Measurements from ENCODE around the gene TFDP2. TPM values are rescaled to one million over a fixed set of nuclear protein-coding genes. Genes with fewer than 3 reads are reported as not detected.

TFDP2 gene
- total and polyA plus RNA-seq, 12 donors: 11.0 to 77.8 (median 54.3) TPM

GRCh38 chr3:142120707-142121106 lies 28.6 kb downstream of the TFDP2 start:
- H3K4me1 ChIP-seq: no peaks in the 10 kb centered on the region
- intact Hi-C loops (cut with DNase I): loop anchor here in 2 of 10 donors (10.0 kb wide), 1 partner anchor 154 kb away; no protein-coding TSS in a partner anchor

DNA sequence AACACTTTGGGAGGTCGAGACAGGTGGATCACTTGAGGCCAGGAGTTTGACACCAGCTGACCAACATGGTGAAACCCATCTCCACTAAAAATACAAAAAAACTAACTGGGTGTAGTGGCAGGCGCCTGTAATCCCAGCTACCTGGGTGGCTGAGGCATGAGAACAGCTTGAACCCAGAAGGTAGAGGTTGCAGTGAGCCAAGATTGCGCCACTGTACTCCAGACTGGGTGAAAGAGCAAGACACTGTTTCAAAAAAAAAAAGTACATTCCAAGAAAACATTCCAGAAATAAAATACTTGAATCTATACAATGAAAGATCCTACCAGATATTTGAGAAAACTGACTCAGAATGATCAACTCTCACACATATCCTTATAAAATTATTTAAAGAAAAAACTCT lies 30.4 kb downstream of the TFDP2 start:
- DNase-seq (no peak), ATAC-seq (no peak)
- Histone ChIP-seq H3K27ac (no peak overlapping the region), H3K9me3 (peaks cover 0 to 9% (median 0%) of the 10 kb centered on the region in 11 donors), H3K4me1 (peaks cover 0 to 2% (median 0%) of the 10 kb centered on the region in 9 donors), H3K4me3 (no peak overlapping the region), H3K36me3 (no peaks in the 10 kb centered on the region), H3K27me3 (no peaks in the 10 kb centered on the region)
- no peak for TF ChIP-seq CTCF (IDR thresholded peaks at IDR 0.05)
- 96 to 99% methylated on average over 3 of the region's 3 CpGs for WGBS, 2 donors
- intact Hi-C loops (cut with DNase I): no loop called here

More at GRCh38 chr3:142120707-142121106, 28.6 kb downstream of the TFDP2 start:
- Histone ChIP-seq H3K4me3 (no peak overlapping the region), H3K9me3 (peaks cover 0 to 9% (median 0%) of the 10 kb centered on the region in 11 donors), H3K27ac (no peak overlapping the region), H3K36me3 (no peaks in the 10 kb centered on the region), H3K27me3 (no peaks in the 10 kb centered on the region)
- TF ChIP-seq CTCF (IDR thresholded peaks at IDR 0.05): no peak
- 54 to 63% methylated on average over 3 of the region's 3 CpGs for WGBS, 2 donors
- DNase-seq (no peak), ATAC-seq (no peak)

- Histone ChIP-seq H3K4me1 (peaks cover 0 to 2% (median 0%) of the 10 kb centered on the region in 9 donors), H3K4me3 (no peak overlapping the region), H3K27me3 (no peaks in the 10 kb centered on the region), H3K9me3 (peaks cover 0 to 9% (median 0%) of the 10 kb centered on the region in 11 donors), H3K36me3 (no peaks in the 10 kb centered on the region), H3K27ac (no peak overlapping the region)
- intact Hi-C loops (cut with DNase I): no loop called here
- DNase-seq: no peak
- no peak for TF ChIP-seq CTCF (IDR thresholded peaks at IDR 0.05)
- no peak for ATAC-seq
- WGBS, 2 donors: 94 to 96% methylated on average over 8 of the region's 8 CpGs
Measured at GRCh38 chr3:142117056-142117851, 32.1 kb downstream of the TFDP2 start.

- Histone ChIP-seq H3K27ac (no peak overlapping the region), H3K4me3 (no peak overlapping the region), H3K27me3 (no peaks in the 10 kb centered on the region), H3K9me3 (peaks cover 0 to 9% (median 0%) of the 10 kb centered on the region in 11 donors), H3K36me3 (no peaks in the 10 kb centered on the region), H3K4me1 (peaks cover 0 to 2% (median 0%) of the 10 kb centered on the region in 9 donors)
- WGBS, 2 donors: 91 to 97% methylated on average over 4 of the region's 4 CpGs
- TF ChIP-seq CTCF (IDR thresholded peaks at IDR 0.05): no peak
- DNase-seq (no peak), ATAC-seq (no peak)
- intact Hi-C loops (cut with DNase I): no loop called here
Measured at GRCh38 chr3:142115867-142116668, 33.3 kb downstream of the TFDP2 start.
